H1 (cell line): ENCODE results near the gene TSPAN17. TPM values are rescaled to one million over a fixed set of nuclear protein-coding genes. Genes with fewer than 3 reads are reported as not detected.
A peak's percentile ranks its signal among the peaks of the same experiment; 100 is the strongest.

Experiments
- CTCF ChIA-PET: fragments of 300-600 bp; sonication (Branson Sonifier 250); formaldehyde crosslinking; loops from one replicate; lab custom pipeline; 2021; ENCODE audit not compliant: partially characterized antibody; lab: Charles Lee
- POLR2A ChIA-PET: fragments of 300-600 bp; sonication (Branson Sonifier 250); formaldehyde crosslinking; loops from one replicate; lab custom pipeline; 2021; ENCODE audit warnings: inconsistent platforms; ENCODE audit not compliant: partially characterized antibody; lab: Charles Lee
- DNase-seq, 2 experiments: peaks; one replicate each; pipeline versions ENCODE4 v3.0.0 to v3.0.0-alpha.2; 2010 to 2022; ENCODE audit warnings: low spot score in 2 of 2, low read depth in 1 of 2, mixed read lengths in 1 of 2
- FAIRE-seq: peaks from 2 replicates; lab custom pipeline; 2011; peaks lifted over from hg19 to GRCh38; lab: Jason Lieb, UNC
- H2AFZ ChIP-seq: 2 replicates; pipeline ENCODE4 v1.8.1; 2012; ENCODE audit warnings: low read length, inconsistent platforms
- H2AK5ac ChIP-seq: 2 replicates; pipeline ENCODE4 v1.6.1; 2013; ENCODE audit warnings: low read depth, low read length
- H2BK120ac ChIP-seq: replicated peaks from 2 replicates; pipeline ENCODE3; 2013; ENCODE audit warnings: low read depth, low read length, inconsistent platforms
- H2BK12ac ChIP-seq: 2 replicates; pipeline ENCODE4 v1.6.1; 2013; ENCODE audit warnings: low read depth, low read length
- H2BK15ac ChIP-seq: 2 replicates; pipeline ENCODE4 v1.6.1; 2013; ENCODE audit warnings: low read length
- H2BK20ac ChIP-seq: 2 replicates; pipeline ENCODE4 v1.6.1; 2013; ENCODE audit warnings: low read length
- H2BK5ac ChIP-seq: 2 replicates; pipeline ENCODE4 v1.6.1; 2013; ENCODE audit warnings: low read depth, low read length
- H3K14ac ChIP-seq: 2 replicates; pipeline ENCODE4 v1.6.1; 2013; ENCODE audit warnings: inconsistent platforms; ENCODE audit not compliant: insufficient read length
- H3K18ac ChIP-seq: 2 replicates; pipeline ENCODE4 v1.6.1; 2013; ENCODE audit warnings: low read length; ENCODE audit errors: extremely low read depth
- H3K23ac ChIP-seq: 2 replicates; pipeline ENCODE4 v1.6.1; 2013; ENCODE audit warnings: inconsistent platforms; ENCODE audit not compliant: insufficient read length
- H3K23me2 ChIP-seq: 2 replicates; pipeline ENCODE4 v1.6.1; 2013; ENCODE audit warnings: low read depth, low read length
- H3K27ac ChIP-seq: 2 replicates; pipeline ENCODE4 v1.6.1; 2011; ENCODE audit warnings: low read depth, low read length, inconsistent platforms
- H3K27me3 ChIP-seq, 4 experiments: replicated peaks in 1 of 4; 1 replicate in 1 of 4; 2 replicates in 3 of 4; pipeline versions ENCODE4 v1.6.1 to v1.8.1; 2011 to 2013; ENCODE audit warnings: low read length in 3 of 4, mild to moderate bottlenecking in 3 of 4, inconsistent platforms in 2 of 4, mixed read lengths in 2 of 4, moderate library complexity in 1 of 4; ENCODE audit not compliant: control insufficient read depth in 3 of 4, insufficient read depth in 3 of 4; ENCODE audit errors: extremely low read depth in 1 of 4
- H3K36me3 ChIP-seq, 4 experiments: 2 replicates each; pipeline versions ENCODE4 v1.6.1 to v1.8.1; 2011 to 2013; ENCODE audit warnings: mild to moderate bottlenecking in 4 of 4, low read length in 3 of 4, moderate library complexity in 2 of 4, control low read depth in 1 of 4, inconsistent platforms in 1 of 4; ENCODE audit not compliant: insufficient read depth in 4 of 4, control insufficient read depth in 2 of 4
- H3K4ac ChIP-seq: replicated peaks from 2 replicates; pipeline ENCODE3; 2013; ENCODE audit warnings: low read length, low read depth, mixed read lengths, inconsistent platforms; ENCODE audit not compliant: insufficient read length
- H3K4me1 ChIP-seq, 4 experiments: replicated peaks in 1 of 4; 1 replicate in 1 of 4; 2 replicates in 3 of 4; pipeline versions ENCODE4 v1.6.1 to v1.8.1; 2011 to 2013; ENCODE audit warnings: low read length in 3 of 4, inconsistent platforms in 2 of 4, mixed read lengths in 1 of 4; ENCODE audit not compliant: insufficient read depth in 4 of 4, control insufficient read depth in 3 of 4
- H3K4me2 ChIP-seq, 2 experiments: 2 replicates each; pipeline versions ENCODE4 v1.6.1 to v1.8.1; 2011 to 2013; ENCODE audit warnings: low read depth in 2 of 2, low read length in 2 of 2, control low read depth in 1 of 2, inconsistent platforms in 1 of 2, mild to moderate bottlenecking in 1 of 2; ENCODE audit not compliant: insufficient read depth in 1 of 2
- H3K4me3 ChIP-seq, 4 experiments: fragments of 200-600, 300-600 bp in 1 of 4; sonication (generic), shearing (Covaris generic), sonication (Bioruptor Twin) in 1 of 4; 2 replicates each; pipeline versions ENCODE4 v1.5.1 to v1.8.1; 2011 to 2016; ENCODE audit warnings: low read length in 4 of 4, low read depth in 3 of 4, control low read depth in 2 of 4, inconsistent platforms in 2 of 4, mild to moderate bottlenecking in 2 of 4, mixed read lengths in 1 of 4, moderate library complexity in 1 of 4; ENCODE audit not compliant: insufficient read depth in 2 of 4; ENCODE audit errors: extremely low read depth in 1 of 4
- H3K56ac ChIP-seq: replicated peaks from 2 replicates; pipeline ENCODE3; 2013; ENCODE audit warnings: low read depth, mild to moderate bottlenecking, mixed read lengths, low read length, inconsistent platforms; ENCODE audit not compliant: insufficient read length
- H3K79me1 ChIP-seq: 2 replicates; pipeline ENCODE4 v1.6.1; 2013; ENCODE audit warnings: low read depth, low read length, control low read depth
- H3K79me2 ChIP-seq, 2 experiments: 2 replicates each; pipeline versions ENCODE4 v1.6.1 to v1.8.1; 2012 to 2013; ENCODE audit warnings: low read length in 2 of 2, mild to moderate bottlenecking in 2 of 2, inconsistent platforms in 1 of 2; ENCODE audit not compliant: insufficient read depth in 2 of 2, control insufficient read depth in 1 of 2
- H3K9ac ChIP-seq, 4 experiments: replicated peaks in 1 of 4; 1 replicate in 1 of 4; 2 replicates in 3 of 4; pipeline versions ENCODE4 v1.6.1 to v1.8.1; 2011 to 2013; ENCODE audit warnings: low read depth in 3 of 4, low read length in 3 of 4, control low read depth in 2 of 4, mild to moderate bottlenecking in 2 of 4, moderate library complexity in 2 of 4, inconsistent platforms in 1 of 4; ENCODE audit errors: extremely low read depth in 1 of 4
- H3K9me3 ChIP-seq, 2 experiments: 2 replicates each; pipeline versions ENCODE4 v1.6.1 to v1.8.1; 2012 to 2013; ENCODE audit warnings: mild to moderate bottlenecking in 2 of 2, moderate library complexity in 2 of 2, control low read depth in 1 of 2, inconsistent platforms in 1 of 2, low read depth in 1 of 2, low read length in 1 of 2, mixed read lengths in 1 of 2; ENCODE audit not compliant: insufficient read depth in 2 of 2
- H4K20me1 ChIP-seq, 2 experiments: replicated peaks in 1 of 2; 2 replicates each; pipeline versions ENCODE3 to v1.8.1; 2011 to 2013; ENCODE audit warnings: inconsistent platforms in 2 of 2, low read length in 2 of 2, mild to moderate bottlenecking in 1 of 2; ENCODE audit not compliant: insufficient read depth in 2 of 2, control insufficient read depth in 1 of 2
- H4K5ac ChIP-seq: 2 replicates; pipeline ENCODE4 v1.6.1; 2013; ENCODE audit warnings: low read length, low read depth, mixed read lengths, inconsistent platforms; ENCODE audit not compliant: insufficient read length
- H4K8ac ChIP-seq: 2 replicates; pipeline ENCODE4 v1.8.0; 2013; ENCODE audit warnings: mild to moderate bottlenecking, moderate library complexity, low read length, inconsistent platforms; ENCODE audit not compliant: insufficient read depth; ENCODE audit errors: extremely low read depth
- H4K91ac ChIP-seq: replicated peaks from 2 replicates; pipeline ENCODE3; 2013; ENCODE audit warnings: low read length, mixed read lengths, inconsistent platforms; ENCODE audit not compliant: insufficient read length
- RBBP5 ChIP-seq: IDR thresholded peaks from 2 replicates; pipeline ENCODE4 v1.7.1; 2012; ENCODE audit warnings: low read depth, mild to moderate bottlenecking, inconsistent platforms, low read length, moderate library complexity, borderline replicate concordance
- YY1 ChIP-seq: IDR thresholded peaks from 2 replicates; pipeline ENCODE4 v1.6.1; 2011; ENCODE audit warnings: low read depth, mild to moderate bottlenecking, low read length
- whole genome bisulfite sequencing, 2 experiments: shearing (Covaris generic) in 1 of 2; methylation state at CpG; one replicate each; pipeline versions ENCODE4 v1.1.6 to v1.1.7; 2013 to 2015; ENCODE audit warnings: low lambda C conversion rate in 2 of 2, mixed read lengths in 2 of 2, inconsistent platforms in 1 of 2, low coverage in 1 of 2, missing lambda C conversion rate in 1 of 2; ENCODE audit not compliant: insufficient replicate concordance in 2 of 2, insufficient coverage in 1 of 2, insufficient read length in 1 of 2; ENCODE audit errors: extremely low coverage in 1 of 2, missing lambda C conversion rate in 1 of 2; 5-methylcytosine and 5-hydroxymethylcytosine counted together
- polyA plus RNA-seq, 7 experiments: library from polyadenylated mRNA; depleted of rRNA in 3 of 7; stranded (reverse) in 5 of 7; unstranded in 2 of 7; fragments of >200 nt in 5 of 7; fragments of 200-250 nt in 2 of 7; gene quantifications; 1 replicate in 5 of 7; 2 replicates in 1 of 7; 4 replicates in 1 of 7; pipeline versions ENCODE4 v1.2.1 to v1.2.3, GENCODE V29; 2011 to 2013; ENCODE audit warnings: missing spikeins in 2 of 7, mixed read lengths in 2 of 7
- total RNA-seq: library from RNA; stranded (reverse); fragmentation: NEBNext Ultra II Directional; extraction: Animal tissue kit (Norgen Biotek cat#: 25700); gene quantifications from 2 replicates; pipeline ENCODE4 v1.2.1, GENCODE V29; 2021

The TSPAN17 gene
- total and polyA plus RNA-seq, 2 of the 8 experiments (the other 6 are each of a cell fraction or from before 2014, with no cell fraction given), result 41.5 to 53.7 TPM

DNA sequence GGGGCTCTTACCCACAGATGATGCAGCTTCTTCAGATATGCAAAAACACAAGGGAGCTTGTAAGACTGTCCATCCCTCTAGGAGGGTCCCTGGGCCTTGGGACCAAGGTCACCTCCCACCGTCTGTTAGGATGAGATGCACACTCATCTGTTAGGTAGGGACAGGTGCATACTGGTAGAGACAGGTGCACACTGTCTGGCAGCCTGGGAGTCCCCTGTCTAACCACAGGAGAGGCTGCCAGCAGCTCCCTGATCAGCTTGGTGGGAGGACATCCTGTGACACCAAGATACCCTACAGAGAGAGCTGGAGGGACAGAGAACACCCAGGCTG, 13.2 kb downstream of the TSPAN17 start:
- H4K20me1 ChIP-seq, result peaks cover 0 to 4% of the 10 kb centered on the region in 2 experiments
- H3K4me3 ChIP-seq, result no peak overlapping the region
- no peaks in the 10 kb centered on the region for H3K27me3 ChIP-seq
- no peak overlapping the region for H4K5ac ChIP-seq
- no peaks in the 10 kb centered on the region for H3K9me3 ChIP-seq
- H2BK15ac ChIP-seq, result peak overlapping the region; percentile 65; the same call in 1 of the 2 replicates
- DNase-seq (no peak), FAIRE-seq (no peak)
- no peak overlapping the region for H3K27ac ChIP-seq
- no peak overlapping the region for H3K14ac ChIP-seq
- no peaks in the 10 kb centered on the region for H3K79me1 ChIP-seq
- ChIA-PET CTCF (interaction anchor here (0.6 to 35.1 kb wide), 98 partner anchors 9 to 641 kb away, joined by 3 to 859 read pairs (median 6); partner anchors contain the start of genes FGFR4 and HK3), POLR2A (interaction anchor here (0.7 to 2.1 kb wide), 10 partner anchors 9 to 237 kb away, joined by 3 to 9 read pairs (median 4); no protein-coding TSS in a partner anchor)
- H4K8ac ChIP-seq, result no peak overlapping the region; the same call in 1 of the 2 replicates
- H3K4ac ChIP-seq, result no peak overlapping the region
- no peak overlapping the region for H3K18ac ChIP-seq
- H3K9ac ChIP-seq, result no peak overlapping the region
- 16% methylated on average over 1 of the region's 1 CpG; no CpG with 5 or more reads in 1 of the 2 experiments for whole genome bisulfite sequencing, 2 experiments
- H3K4me2 ChIP-seq, result no peak overlapping the region
- H3K23ac ChIP-seq, result no peak overlapping the region
- H3K23me2 ChIP-seq, result peaks cover 4% of the 10 kb centered on the region; the same call in 1 of the 2 replicates
- H2BK5ac ChIP-seq, result no peak overlapping the region; the same call in 1 of the 2 replicates
- H2BK120ac ChIP-seq, result no peak overlapping the region
- H2AK5ac ChIP-seq, result no peak overlapping the region
- H2BK12ac ChIP-seq, result no peak overlapping the region; the same call in 1 of the 2 replicates
- H2AFZ ChIP-seq, result no peak overlapping the region
- no peak overlapping the region for H2BK20ac ChIP-seq
- H3K4me1 ChIP-seq, result peaks cover 0 to 12% (median 8%) of the 10 kb centered on the region in 4 experiments; a peak in 6 of 7 replicates
- H3K36me3 ChIP-seq, result no peaks in the 10 kb centered on the region; a peak in 1 of 8 replicates
- H4K91ac ChIP-seq, result no peak overlapping the region
- H3K79me2 ChIP-seq, result no peaks in the 10 kb centered on the region
- no peak overlapping the region for H3K56ac ChIP-seq
- TF ChIP-seq YY1 (no peak), RBBP5 (no peak)
